SK-N-SH treated with all-trans-retinoic acid at 6 μM for 48 hours (cell line): ENCODE results near the gene TBRG1.
A peak's percentile ranks its signal among the peaks of the same experiment; 100 is the strongest.

Source experiments
- ATAC-seq: fragments of 200-7000 bp; cut with Tn5 transposase; 3 replicates; pipeline ENCODE4 v1.9.1; 2020; ENCODE audit warnings: mild to moderate bottlenecking, moderate library complexity
- ARNTL ChIP-seq: fragments of 450-650 bp; formaldehyde crosslinking; IDR thresholded peaks from 2 replicates; pipeline ENCODE4 v1.5.0; 2020; ENCODE audit warnings: low read depth, mild to moderate bottlenecking, moderate library complexity, borderline replicate concordance
- BACH2 ChIP-seq: fragments of 250-450 bp; sonication (Bioruptor Pico); IDR thresholded peaks from 2 replicates; pipeline ENCODE4 v1.9.0; 2021; ENCODE audit warnings: mild to moderate bottlenecking, borderline replicate concordance
- CREB5 ChIP-seq: fragments of 250-450 bp; sonication (Bioruptor Pico); IDR thresholded peaks from 2 replicates; pipeline ENCODE4 v1.5.1; 2020; ENCODE audit warnings: low read depth, mild to moderate bottlenecking, moderate library complexity
- CSDC2 ChIP-seq: fragments of 250-450 bp; sonication (Bioruptor Pico); IDR thresholded peaks from 2 replicates; pipeline ENCODE4 v1.5.0; 2020; ENCODE audit warnings: mild to moderate bottlenecking, moderate library complexity
- CSRNP3 ChIP-seq: fragments of 250-450 bp; sonication (Bioruptor Pico); IDR thresholded peaks from 2 replicates; pipeline ENCODE4 v1.5.1; 2021; ENCODE audit warnings: mild to moderate bottlenecking, moderate library complexity
- ESRRG ChIP-seq: fragments of 250-450 bp; sonication (Bioruptor Pico); IDR thresholded peaks from 2 replicates; pipeline ENCODE4 v1.6.1; 2021; ENCODE audit warnings: mild to moderate bottlenecking
- ISL1 ChIP-seq: fragments of 250-450 bp; sonication (Bioruptor Pico); IDR thresholded peaks from 2 replicates; pipeline ENCODE4 v2.1.2; 2022; ENCODE audit warnings: mild to moderate bottlenecking, moderate library complexity
- OSR1 ChIP-seq: fragments of 250-450 bp; sonication (Bioruptor Pico); IDR thresholded peaks from 2 replicates; pipeline ENCODE4 v1.8.0; 2022; ENCODE audit warnings: moderate library complexity, mild to moderate bottlenecking, inconsistent platforms
- POU6F1 ChIP-seq: fragments of 250-450 bp; sonication (Bioruptor Pico); IDR thresholded peaks from 2 replicates; pipeline ENCODE4 v1.8.0; 2021; ENCODE audit warnings: low read depth, mild to moderate bottlenecking, moderate library complexity, borderline replicate concordance
- PPARA ChIP-seq: fragments of 250-450 bp; sonication (Bioruptor Pico); IDR thresholded peaks from 2 replicates; pipeline ENCODE4 v1.5.0; 2020; ENCODE audit warnings: mild to moderate bottlenecking, borderline replicate concordance
- RARB ChIP-seq: fragments of 250-450 bp; sonication (Bioruptor Pico); IDR thresholded peaks from 2 replicates; pipeline ENCODE4 v1.8.0; 2021; ENCODE audit warnings: mild to moderate bottlenecking, moderate library complexity
- SNAI2 ChIP-seq: fragments of 250-450 bp; sonication (Bioruptor Pico); IDR thresholded peaks from 2 replicates; pipeline ENCODE4 v1.5.0; 2020; ENCODE audit warnings: mild to moderate bottlenecking, moderate library complexity
- TCF4 ChIP-seq: fragments of 250-450 bp; sonication (Bioruptor Pico); IDR thresholded peaks from 2 replicates; pipeline ENCODE4 v1.8.0; 2021; ENCODE audit warnings: mild to moderate bottlenecking, moderate library complexity, borderline replicate concordance
- TOX ChIP-seq: fragments of 250-450 bp; sonication (Bioruptor Pico); IDR thresholded peaks from 2 replicates; pipeline ENCODE4 v1.8.0; 2021; ENCODE audit warnings: mild to moderate bottlenecking, moderate library complexity, borderline replicate concordance
- ZC3H10 ChIP-seq: fragments of 250-450 bp; sonication (Bioruptor Pico); IDR thresholded peaks from 2 replicates; pipeline ENCODE4 v1.5.1; 2021; ENCODE audit warnings: mild to moderate bottlenecking, moderate library complexity
- ZFP3 ChIP-seq: fragments of 250-450 bp; sonication (Bioruptor Pico); IDR thresholded peaks from 2 replicates; pipeline ENCODE4 v1.5.0; 2020; ENCODE audit warnings: mild to moderate bottlenecking, moderate library complexity
- ZFP30 ChIP-seq: fragments of 450-650 bp; formaldehyde crosslinking; IDR thresholded peaks from 2 replicates; pipeline ENCODE4 v1.5.0; 2022; ENCODE audit warnings: mild to moderate bottlenecking, moderate library complexity
- ZNF565 ChIP-seq: fragments of 450-650 bp; formaldehyde crosslinking; conservative IDR thresholded peaks from 2 replicates; pipeline ENCODE4 v1.5.0; 2020; ENCODE audit warnings: low read depth, mild to moderate bottlenecking, moderate library complexity
- ZNF70 ChIP-seq: fragments of 450-650 bp; formaldehyde crosslinking; IDR thresholded peaks from 2 replicates; pipeline ENCODE4 v1.5.0; 2020; ENCODE audit warnings: mild to moderate bottlenecking, moderate library complexity
- ZNF8 ChIP-seq: fragments of 450-650 bp; formaldehyde crosslinking; IDR thresholded peaks from 2 replicates; pipeline ENCODE4 v1.5.0; 2020; ENCODE audit warnings: mild to moderate bottlenecking, moderate library complexity
- TF ChIP-seq, protein P1 (sequence below): fragments of 250-450 bp; sonication (Bioruptor Pico); IDR thresholded peaks from 2 replicates; pipeline ENCODE4 v1.5.0; 2020; ENCODE audit warnings: mild to moderate bottlenecking, moderate library complexity

Gene TBRG1

GRCh38 chr11:124673333-124674167 is 50.9 kb downstream of the TBRG1 start, which contains the start of the genes SIAE and SPA17:
Gene SIAE, minus strand, starts transcription at chr11:124673739. Its CDS starts 31 bp downstream, at chr11:124673708.
Gene SPA17, plus strand, starts transcription at chr11:124673904. Its CDS starts 1,361 bp downstream, at chr11:124675265.
- ATAC-seq: peak; percentile 97
- no peak for TF ChIP-seq CSRNP3
- TF ChIP-seq PPARA (CRISPR knock-in tag): no peak
- TF ChIP-seq POU6F1 (CRISPR knock-in tag): no peak
- no peak for TF ChIP-seq ISL1 (CRISPR knock-in tag)
- no peak for TF ChIP-seq TCF4 (CRISPR knock-in tag)
- TF ChIP-seq ESRRG: no peak
- TF ChIP-seq TOX (CRISPR knock-in tag): no peak
- TF ChIP-seq SNAI2: no peak
- TF ChIP-seq, protein P1, sequence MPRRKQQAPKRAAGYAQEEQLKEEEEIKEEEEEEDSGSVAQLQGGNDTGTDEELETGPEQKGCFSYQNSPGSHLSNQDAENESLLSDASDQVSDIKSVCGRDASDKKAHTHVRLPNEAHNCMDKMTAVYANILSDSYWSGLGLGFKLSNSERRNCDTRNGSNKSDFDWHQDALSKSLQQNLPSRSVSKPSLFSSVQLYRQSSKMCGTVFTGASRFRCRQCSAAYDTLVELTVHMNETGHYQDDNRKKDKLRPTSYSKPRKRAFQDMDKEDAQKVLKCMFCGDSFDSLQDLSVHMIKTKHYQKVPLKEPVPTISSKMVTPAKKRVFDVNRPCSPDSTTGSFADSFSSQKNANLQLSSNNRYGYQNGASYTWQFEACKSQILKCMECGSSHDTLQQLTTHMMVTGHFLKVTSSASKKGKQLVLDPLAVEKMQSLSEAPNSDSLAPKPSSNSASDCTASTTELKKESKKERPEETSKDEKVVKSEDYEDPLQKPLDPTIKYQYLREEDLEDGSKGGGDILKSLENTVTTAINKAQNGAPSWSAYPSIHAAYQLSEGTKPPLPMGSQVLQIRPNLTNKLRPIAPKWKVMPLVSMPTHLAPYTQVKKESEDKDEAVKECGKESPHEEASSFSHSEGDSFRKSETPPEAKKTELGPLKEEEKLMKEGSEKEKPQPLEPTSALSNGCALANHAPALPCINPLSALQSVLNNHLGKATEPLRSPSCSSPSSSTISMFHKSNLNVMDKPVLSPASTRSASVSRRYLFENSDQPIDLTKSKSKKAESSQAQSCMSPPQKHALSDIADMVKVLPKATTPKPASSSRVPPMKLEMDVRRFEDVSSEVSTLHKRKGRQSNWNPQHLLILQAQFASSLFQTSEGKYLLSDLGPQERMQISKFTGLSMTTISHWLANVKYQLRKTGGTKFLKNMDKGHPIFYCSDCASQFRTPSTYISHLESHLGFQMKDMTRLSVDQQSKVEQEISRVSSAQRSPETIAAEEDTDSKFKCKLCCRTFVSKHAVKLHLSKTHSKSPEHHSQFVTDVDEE (CRISPR knock-in tag): no peak
- no peak for TF ChIP-seq OSR1 (CRISPR knock-in tag)

- TF ChIP-seq ZC3H10 (CRISPR knock-in tag) (no peak), CSDC2 (CRISPR knock-in tag) (0 out of 2 replicates have a peak, but pooled peaks have one; percentile 44), ZNF70 (no peak), ZFP3 (CRISPR knock-in tag) (peak; percentile 88)
- ATAC-seq: peak; percentile 22
These were observed 51.5 kb downstream of the TBRG1 start for GRCh38 chr11:124674168-124674517.

DNA sequence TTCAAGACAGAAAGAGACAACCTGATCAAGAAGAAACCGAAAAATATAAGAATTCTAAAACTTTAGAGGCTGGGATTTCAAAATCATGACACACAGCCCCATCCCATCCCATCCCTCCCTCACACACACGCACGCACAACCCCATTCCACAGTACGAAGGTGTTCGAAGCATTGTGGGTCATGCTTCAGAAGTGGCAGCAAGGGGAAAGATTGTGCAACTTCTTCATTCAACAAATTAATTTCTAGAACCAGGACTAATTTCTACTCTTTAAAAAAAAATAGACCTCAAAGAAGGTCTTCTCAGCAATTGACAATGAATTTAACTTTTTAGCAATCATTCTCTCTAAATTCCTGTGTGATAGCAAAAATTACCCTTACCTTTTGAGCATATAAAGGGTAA is 51.9 kb downstream of the TBRG1 start:
- ATAC-seq: no peak
- TF ChIP-seq ZNF8 (CRISPR knock-in tag): no peak
- no peak for TF ChIP-seq CREB5 (CRISPR knock-in tag)
- TF ChIP-seq ZNF565 (CRISPR knock-in tag): no peak
- TF ChIP-seq ARNTL: no peak
- no peak for TF ChIP-seq ZFP30 (CRISPR knock-in tag)
- no peak for TF ChIP-seq ZFP3 (CRISPR knock-in tag)
- no peak for TF ChIP-seq RARB (CRISPR knock-in tag)
- TF ChIP-seq TOX (CRISPR knock-in tag): no peak
- no peak for TF ChIP-seq BACH2 (CRISPR knock-in tag)
- no peak for TF ChIP-seq POU6F1 (CRISPR knock-in tag)
- no peak for TF ChIP-seq ESRRG
- no peak for TF ChIP-seq OSR1 (CRISPR knock-in tag)
- no peak for TF ChIP-seq CSDC2 (CRISPR knock-in tag)
- no peak for TF ChIP-seq TCF4 (CRISPR knock-in tag)
- no peak for TF ChIP-seq ZNF70
- TF ChIP-seq, all 23 proteins: peak for 0
